GM19043 (cell line): ENCODE measurements around the gene WDR46.
"Not testable (repeated sequence)": the region's sequence is repeated elsewhere in the genome, so short reads cannot be mapped to it uniquely, and the experiment has no call there.

Experiments
- ATAC-seq: cut with Tn5 transposase; IDR thresholded peaks from one replicate; pipeline ENCODE4 v1.9.1; 2021; ENCODE audit warnings: low read depth; ENCODE audit not compliant: unreplicated experiment

Gene WDR46

GRCh38 chr6:33271468-33272274 lies 17.4 kb downstream of the WDR46 start, which contains the start of the genes RPS18 and VPS52:
RPS18 (plus strand) TSS chr6:33272075; CDS start chr6:33272120, 45 bp downstream.
VPS52 (minus strand) TSS chr6:33271876; CDS start chr6:33271675, 201 bp downstream.
- ATAC-seq: peak; percentile 71

GRCh38 chr6:33271117-33271467 lies 17.9 kb downstream of the WDR46 start:
- ATAC-seq: no peak

GRCh38 chr6:33264015-33264414 lies 25.0 kb downstream of the WDR46 start:
- no peak for ATAC-seq

- not testable (repeated sequence) for ATAC-seq
Measured at GRCh38 chr6:33262490-33262889, 26.5 kb downstream of the WDR46 start.

- ATAC-seq: no peak
Measured at GRCh38 chr6:33259032-33259431, 30.0 kb downstream of the WDR46 start.

GRCh38 chr6:33254591-33254990 lies 34.4 kb downstream of the WDR46 start:
- ATAC-seq: no peak

- no peak for ATAC-seq
Measured at GRCh38 chr6:33252759-33253158, 36.3 kb downstream of the WDR46 start.

GRCh38 chr6:33251395-33252012 lies 37.5 kb downstream of the WDR46 start:
- no peak for ATAC-seq

- ATAC-seq: no peak
Measured at GRCh38 chr6:33250731-33251130, 38.3 kb downstream of the WDR46 start.

GRCh38 chr6:33249732-33250630 lies 39.1 kb downstream of the WDR46 start:
- ATAC-seq: no peak

- ATAC-seq: peak; percentile 84
Measured at GRCh38 chr6:33248932-33249731, 39.9 kb downstream of the WDR46 start.

GRCh38 chr6:33248643-33248931 lies 40.5 kb downstream of the WDR46 start:
- no peak for ATAC-seq

GRCh38 chr6:33247977-33248642 lies 40.9 kb downstream of the WDR46 start:
- no peak for ATAC-seq

GRCh38 chr6:33243476-33243875 lies 45.6 kb downstream of the WDR46 start:
- no peak for ATAC-seq

GRCh38 chr6:33241968-33242367 lies 47.1 kb downstream of the WDR46 start:
- ATAC-seq: no peak

- ATAC-seq: no peak
Measured at GRCh38 chr6:33237741-33238140, 51.3 kb downstream of the WDR46 start.

- ATAC-seq: no peak
Measured at GRCh38 chr6:33236852-33237251, 52.2 kb downstream of the WDR46 start.

GRCh38 chr6:33236328-33236727 lies 52.7 kb downstream of the WDR46 start:
- no peak for ATAC-seq

- ATAC-seq: no peak
Measured at GRCh38 chr6:33235221-33235634, 53.8 kb downstream of the WDR46 start.
